ENCODE measurements around the gene CES4A.
"Not testable (repeated sequence)": the region's sequence is repeated elsewhere in the genome, so short reads cannot be mapped to it uniquely, and the experiment has no call there.

CES4A gene

GRCh38 chr16:66958857-66959703 lies 29.3 kb upstream of the CES4A start:
- no peak for DNase-seq

GRCh38 chr16:66959704-66960161 lies 28.7 kb upstream of the CES4A start:
- no peak for DNase-seq

DNA sequence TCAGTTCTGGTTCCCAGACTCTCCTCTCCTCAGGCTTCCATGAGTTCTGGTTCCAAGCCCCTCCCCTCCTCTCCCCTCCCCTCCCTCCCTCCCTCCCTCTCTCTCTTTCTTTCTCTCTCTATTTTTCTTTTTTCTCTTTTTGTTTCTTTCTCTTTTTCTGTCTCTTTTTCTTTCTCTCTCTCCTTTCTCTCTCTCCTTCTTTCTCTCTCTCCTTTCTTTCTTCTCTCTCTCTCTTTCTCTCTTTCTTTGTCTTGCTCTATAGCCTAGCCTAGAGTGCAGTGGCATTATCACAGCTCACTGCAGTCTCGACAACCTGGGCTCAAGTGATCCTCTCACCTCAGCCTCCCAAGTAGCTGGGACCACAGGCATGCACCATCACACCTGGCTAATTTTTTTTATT lies 28.1 kb upstream of the CES4A start:
- no peak for DNase-seq

GRCh38 chr16:66961065-66961744 lies 27.2 kb upstream of the CES4A start, which contains the start of gene CES3:
Gene CES3, plus strand, starts transcription at chr16:66961266. Its CDS starts 42 bp downstream, at chr16:66961308.
- peak; percentile 38 for DNase-seq

DNA sequence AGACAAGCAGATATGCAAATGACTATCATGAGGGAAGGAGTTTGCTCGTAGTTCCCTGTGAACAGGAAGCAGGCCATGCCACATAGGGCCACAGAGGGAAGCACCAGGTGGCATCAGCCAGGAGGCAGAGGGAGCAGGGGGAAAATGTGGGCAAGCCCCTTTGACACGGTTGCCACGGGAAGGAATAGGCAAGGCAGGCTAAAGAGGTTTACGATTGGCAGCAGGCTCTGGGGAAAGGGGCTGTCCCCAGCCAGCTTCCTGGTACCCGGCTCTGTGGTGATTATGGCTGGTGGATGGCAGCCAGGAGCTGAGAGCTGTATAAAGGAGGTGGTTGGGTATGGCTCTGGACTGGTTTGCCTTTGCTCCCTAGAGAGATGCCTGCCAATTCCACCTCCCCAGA lies 26.5 kb upstream of the CES4A start:
- DNase-seq = no peak

DNA sequence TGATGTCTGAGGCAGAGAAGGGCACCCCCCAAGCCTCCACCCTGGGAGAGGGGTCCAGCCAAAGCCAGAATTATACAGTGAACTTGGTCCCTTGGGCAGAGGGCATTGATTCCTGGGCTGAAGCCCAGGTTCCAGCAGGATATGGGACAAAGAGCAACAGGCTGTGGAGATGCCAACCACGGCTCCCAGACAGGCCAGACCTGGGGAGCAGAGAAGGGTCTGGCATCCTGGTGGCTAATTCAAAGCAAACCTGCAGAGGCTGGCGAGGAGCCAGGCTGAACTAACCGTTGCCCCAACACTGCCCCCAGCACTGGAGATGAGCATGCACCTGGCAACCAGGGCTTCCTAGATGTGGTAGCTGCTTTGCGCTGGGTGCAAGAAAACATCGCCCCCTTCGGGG lies 24.3 kb upstream of the CES4A start:
- DNase-seq = no peak

DNA sequence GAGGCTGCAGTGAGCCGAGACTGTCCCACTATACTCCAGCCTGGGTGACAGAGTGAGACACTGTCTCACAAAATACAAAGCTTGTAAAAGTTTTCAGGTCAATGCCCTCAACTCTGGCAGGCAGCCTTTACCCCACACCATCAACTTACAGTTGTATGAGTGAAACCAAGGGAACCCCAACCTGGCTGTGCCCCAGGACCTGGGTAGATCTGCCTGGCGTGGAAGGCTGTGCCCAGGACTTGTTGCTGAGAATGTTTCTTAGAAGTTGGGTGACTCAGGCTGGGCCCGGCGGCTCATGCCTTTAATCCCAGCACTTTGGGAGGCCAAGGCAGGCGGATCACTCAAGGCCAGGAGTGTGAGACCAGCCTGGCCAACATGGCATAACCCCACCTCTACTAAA lies 19.5 kb upstream of the CES4A start:
- no peak for DNase-seq

DNA sequence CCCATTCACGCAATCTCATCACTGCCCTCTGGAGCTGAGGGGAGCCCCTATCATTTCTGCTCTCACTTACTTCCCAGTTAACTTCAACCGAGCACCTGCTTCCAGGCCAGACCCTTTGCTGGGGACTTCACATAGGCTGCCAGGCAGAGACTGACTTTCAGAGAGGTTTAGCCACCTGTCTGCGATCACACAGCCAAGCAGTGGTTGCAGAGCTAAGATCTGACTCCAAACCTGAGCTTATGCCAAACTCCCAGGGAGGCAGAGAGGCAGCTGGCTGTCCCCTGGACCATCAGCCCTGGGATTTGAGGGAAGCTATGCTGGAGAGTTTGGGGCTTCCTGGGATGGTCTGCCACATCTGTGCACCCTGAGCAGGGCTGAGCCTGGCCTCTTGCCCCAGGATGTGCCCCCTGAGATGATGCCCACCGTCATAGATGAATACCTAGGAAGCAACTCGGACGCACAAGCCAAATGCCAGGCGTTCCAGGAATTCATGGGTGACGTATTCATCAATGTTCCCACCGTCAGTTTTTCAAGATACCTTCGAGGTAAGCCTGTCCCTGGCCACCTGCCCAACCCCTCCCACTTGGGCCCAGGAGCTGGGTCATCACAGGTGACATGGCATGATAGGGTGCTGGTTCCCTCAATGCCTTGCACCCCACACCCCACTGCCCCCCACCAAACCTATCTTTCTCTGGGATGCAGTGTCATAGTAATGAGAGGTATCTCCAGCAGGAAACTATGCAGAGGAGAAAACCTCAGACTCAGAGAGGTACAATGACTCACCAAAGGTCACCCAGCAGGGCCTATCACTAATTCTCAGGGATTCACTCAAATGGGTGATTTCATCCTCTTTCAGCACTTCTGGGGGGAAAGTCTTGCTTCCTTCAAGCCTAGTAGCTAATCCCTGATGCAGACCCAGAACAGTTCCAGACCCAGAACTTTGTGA lies 17.3 kb upstream of the CES4A start:
- no peak for DNase-seq

DNA sequence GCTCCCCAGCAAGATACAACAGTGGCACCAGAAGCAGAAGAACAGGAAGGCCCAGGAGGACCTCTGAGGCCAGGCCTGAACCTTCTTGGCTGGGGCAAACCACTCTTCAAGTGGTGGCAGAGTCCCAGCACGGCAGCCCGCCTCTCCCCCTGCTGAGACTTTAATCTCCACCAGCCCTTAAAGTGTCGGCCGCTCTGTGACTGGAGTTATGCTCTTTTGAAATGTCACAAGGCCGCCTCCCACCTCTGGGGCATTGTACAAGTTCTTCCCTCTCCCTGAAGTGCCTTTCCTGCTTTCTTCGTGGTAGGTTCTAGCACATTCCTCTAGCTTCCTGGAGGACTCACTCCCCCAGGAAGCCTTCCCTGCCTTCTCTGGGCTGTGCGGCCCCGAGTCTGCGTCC lies 15.4 kb upstream of the CES4A start:
- DNase-seq = no peak

DNA sequence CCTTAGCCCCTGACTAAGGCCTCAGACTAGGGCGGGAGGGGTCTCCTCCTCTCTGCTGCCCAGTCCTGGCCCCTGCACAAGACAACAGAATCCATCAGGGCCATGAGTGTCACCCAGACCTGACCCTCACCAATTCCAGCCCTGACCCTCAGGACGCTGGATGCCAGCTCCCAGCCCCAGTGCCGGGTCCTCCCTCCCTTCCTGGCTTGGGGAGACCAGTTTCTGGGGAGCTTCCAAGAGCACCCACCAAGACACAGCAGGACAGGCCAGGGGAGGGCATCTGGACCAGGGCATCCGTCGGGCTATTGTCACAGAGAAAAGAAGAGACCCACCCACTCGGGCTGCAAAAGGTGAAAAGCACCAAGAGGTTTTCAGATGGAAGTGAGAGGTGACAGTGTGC lies 14.7 kb upstream of the CES4A start:
- no peak for DNase-seq

DNA sequence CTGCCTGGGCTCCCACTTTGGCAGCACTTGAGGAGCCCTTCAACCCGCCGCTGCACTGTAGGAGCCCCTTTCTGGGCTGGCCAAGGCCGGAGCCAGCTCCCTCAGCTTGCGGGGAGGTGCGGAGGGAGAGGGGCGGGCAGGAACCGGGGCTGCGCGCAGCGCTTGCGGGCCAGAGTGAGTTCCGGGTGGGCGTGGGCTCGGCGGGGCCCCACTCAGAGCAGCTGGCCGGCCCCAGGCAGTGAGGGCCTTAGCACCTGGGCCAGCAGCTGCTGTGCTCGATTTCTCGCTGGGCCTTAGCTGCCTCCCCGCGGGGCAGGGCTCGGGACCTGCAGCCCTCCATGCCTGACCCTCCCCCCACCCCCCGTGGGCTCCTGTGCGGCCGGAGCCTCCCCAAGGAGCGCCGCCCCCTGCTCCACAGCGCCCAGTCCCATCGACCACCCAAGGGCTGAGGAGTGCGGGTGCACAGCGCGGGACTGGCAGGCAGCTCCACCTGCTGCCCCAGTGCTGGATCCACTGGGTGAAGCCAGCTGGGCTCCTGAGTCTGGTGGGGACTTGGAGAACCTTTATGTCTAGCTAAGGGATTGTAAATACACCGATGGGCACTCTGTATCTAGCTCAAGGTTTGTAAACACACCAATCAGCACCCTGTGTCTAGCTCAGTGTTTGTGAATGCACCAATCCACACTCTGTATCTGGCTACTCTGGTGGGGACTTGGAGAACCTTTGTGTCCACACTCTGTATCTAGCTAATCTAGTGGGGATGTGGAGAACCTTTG lies 14.0 kb upstream of the CES4A start:
- not testable (repeated sequence) for DNase-seq

DNA sequence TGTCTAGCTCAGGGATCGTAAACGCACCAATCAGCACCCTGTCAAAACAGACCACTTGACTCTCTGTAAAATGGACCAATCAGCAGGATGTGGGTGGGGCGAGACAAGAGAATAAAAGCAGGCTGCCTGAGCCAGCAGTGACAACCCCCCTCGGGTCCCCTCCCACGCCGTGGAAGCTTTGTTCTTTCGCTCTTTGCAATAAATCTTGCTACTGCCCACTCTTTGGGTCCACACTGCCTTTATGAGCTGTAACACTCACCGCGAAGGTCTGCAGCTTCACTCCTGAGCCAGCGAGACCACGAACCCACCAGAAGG lies 13.5 kb upstream of the CES4A start:
- DNase-seq = peak; percentile 19

- no peak for DNase-seq
Measured at GRCh38 chr16:66975302-66975893, 13.0 kb upstream of the CES4A start.

DNA sequence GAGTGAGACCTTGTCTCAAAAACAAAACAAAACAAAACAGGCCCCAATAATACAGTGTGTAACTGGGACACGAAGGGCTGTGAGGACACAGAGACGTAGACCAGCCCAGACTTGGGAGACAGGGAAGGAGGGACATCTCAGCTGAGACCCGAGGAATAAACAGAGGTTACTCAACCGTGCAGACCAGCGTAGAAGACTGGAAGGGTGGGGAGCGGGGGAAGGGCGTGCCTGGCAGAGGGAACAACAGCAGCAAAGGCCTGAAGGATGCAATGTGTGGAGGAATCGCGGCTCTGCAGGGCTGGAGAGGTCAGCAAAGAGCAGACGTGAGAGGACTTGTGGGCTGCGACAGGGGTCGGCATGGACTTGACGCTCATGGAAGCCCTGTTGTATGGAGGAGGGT lies 11.6 kb upstream of the CES4A start:
- no peak for DNase-seq

DNA sequence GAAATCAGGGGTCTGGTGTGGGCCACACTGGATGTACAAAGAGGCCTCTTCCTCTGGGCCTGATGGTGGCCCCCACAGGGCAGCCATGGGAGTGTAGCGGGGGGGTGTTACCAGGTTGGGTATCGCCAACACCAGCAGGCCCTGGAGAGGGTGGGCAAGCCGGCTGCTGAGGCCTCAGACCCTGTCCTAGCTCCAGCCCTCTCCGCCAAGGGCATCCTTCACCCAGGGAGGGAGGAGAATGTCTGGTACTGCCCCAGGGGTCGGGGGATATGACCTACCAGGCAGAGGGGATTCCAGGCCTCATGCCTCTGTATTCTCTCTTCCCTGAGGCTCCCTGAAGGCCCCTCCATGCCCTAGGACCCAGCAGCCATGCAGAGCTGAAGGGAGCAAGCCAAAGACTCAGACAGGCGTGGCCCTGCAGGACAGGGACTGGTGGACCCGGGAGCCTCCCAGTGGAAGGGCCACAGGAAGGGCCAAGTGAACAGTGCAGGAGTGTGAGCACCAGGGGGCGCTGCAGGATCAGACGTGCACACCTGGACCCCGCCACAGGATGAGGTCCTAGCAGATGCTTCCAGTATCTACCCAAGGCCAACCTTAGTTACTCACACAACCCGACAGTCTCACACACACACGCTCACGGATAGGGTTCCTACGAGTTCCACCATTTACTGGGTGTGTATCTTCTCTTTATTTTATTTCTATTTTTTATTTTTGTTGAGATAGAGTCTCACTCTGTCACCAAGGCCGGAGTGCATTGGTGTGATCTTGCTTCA lies 10.9 kb upstream of the CES4A start:
- peak; percentile 77 for DNase-seq

DNA sequence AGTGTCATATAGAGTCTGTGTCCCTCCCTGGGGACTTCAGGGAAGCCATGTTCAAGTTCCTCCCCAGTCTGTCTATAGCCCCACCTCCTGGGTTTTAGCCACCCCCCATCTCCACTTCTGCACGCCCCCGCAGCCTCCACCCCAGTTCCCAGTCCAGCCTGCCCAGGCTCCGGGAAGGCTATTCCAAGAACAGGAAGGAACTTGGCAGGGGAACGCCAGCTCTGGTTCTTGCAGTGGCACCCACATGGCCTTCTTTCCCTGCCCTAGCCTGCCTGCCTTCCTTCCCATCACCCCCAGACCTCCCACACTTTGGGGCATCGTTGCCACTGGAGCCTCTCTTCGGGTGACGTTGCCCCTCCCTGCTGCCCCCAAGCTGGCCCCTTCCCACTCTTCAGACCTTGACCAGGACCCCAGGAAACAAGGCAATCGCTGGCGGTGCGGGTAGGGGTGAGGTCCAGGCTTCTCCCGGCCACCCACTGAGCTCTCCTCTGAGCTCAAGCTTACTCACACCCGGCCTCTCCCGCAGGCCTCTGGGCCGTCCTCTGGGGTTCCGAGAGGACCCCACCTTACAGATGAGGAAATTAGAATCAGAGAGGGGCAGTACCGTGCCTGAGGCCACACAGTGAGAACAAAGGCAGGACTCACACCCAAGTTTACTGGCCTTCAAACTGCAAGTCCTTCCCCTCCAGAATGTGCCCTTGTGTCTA lies 9.2 kb upstream of the CES4A start:
- DNase-seq = no peak

- DNase-seq = no peak
Measured at GRCh38 chr16:66983033-66983432, 5.4 kb upstream of the CES4A start.

- peak; percentile 49 for DNase-seq
Measured at GRCh38 chr16:66984892-66985311, 3.5 kb upstream of the CES4A start.

DNA sequence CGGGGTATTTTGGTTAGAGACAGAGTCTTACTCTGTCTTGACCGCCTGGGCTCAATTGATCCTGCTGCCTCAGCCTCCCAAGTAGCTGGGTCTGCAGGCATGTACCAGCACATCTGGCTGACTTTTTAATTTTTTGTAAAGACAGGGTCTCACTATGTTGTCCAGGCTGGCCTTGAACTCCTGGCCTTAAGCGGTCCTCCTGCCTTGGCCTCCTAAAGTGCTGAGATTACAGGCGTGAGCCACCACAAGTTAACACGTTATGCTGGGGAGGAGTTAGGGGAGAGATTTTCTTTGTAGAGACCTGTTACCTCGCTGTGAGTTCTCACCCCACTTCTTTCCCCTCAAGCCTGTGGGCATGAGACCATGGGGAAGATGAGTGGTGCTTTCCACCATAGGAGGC lies 1.8 kb upstream of the CES4A start:
- no peak for DNase-seq

DNA sequence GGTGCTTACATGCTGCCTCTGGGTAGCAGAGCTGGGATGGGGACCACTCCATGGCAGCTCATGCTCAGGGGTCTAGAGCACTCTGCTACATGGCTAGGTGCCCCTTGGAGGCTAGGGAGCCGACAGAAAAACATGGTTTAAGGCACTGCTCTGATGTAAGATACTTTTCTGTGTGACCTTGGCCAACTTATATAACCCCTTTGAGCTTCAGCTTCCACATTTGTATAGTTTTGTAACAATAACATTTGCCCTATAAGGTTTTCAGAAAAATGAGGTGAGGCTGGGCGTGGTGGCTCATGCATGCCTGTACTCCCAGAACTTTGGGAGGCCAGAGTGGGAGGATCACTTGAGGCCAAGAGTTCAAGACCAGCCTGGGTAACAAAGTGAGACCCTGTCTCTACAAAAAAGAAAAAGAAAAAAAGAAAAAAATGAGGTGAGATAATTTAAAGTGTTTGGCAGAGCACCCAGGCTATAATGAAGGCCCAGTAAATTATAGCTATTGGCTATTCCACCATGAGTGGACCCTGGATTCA lies 3.2 kb downstream of the CES4A start:
- DNase-seq = no peak

Data from activated effector memory CD4-positive, alpha-beta T cell treated with Interleukin-2 at 50 U/mL for 16 hours (primary cell).